Measurements from ENCODE around the gene CRABP2.

- TF ChIP-seq CTCF (IDR thresholded peaks at IDR 0.05) (no peak), POLR2A (IDR thresholded peaks at IDR 0.05) (no peak)
Observed at GRCh38 chr1:156655904-156656516, 49.4 kb downstream of the CRABP2 start.

Measured in body of pancreas (tissue), 4 donors.